ENCODE results near the gene MMRN1. TPM values are rescaled to one million over a fixed set of nuclear protein-coding genes. Genes with fewer than 3 reads are reported as not detected.

MMRN1 gene, protein sequence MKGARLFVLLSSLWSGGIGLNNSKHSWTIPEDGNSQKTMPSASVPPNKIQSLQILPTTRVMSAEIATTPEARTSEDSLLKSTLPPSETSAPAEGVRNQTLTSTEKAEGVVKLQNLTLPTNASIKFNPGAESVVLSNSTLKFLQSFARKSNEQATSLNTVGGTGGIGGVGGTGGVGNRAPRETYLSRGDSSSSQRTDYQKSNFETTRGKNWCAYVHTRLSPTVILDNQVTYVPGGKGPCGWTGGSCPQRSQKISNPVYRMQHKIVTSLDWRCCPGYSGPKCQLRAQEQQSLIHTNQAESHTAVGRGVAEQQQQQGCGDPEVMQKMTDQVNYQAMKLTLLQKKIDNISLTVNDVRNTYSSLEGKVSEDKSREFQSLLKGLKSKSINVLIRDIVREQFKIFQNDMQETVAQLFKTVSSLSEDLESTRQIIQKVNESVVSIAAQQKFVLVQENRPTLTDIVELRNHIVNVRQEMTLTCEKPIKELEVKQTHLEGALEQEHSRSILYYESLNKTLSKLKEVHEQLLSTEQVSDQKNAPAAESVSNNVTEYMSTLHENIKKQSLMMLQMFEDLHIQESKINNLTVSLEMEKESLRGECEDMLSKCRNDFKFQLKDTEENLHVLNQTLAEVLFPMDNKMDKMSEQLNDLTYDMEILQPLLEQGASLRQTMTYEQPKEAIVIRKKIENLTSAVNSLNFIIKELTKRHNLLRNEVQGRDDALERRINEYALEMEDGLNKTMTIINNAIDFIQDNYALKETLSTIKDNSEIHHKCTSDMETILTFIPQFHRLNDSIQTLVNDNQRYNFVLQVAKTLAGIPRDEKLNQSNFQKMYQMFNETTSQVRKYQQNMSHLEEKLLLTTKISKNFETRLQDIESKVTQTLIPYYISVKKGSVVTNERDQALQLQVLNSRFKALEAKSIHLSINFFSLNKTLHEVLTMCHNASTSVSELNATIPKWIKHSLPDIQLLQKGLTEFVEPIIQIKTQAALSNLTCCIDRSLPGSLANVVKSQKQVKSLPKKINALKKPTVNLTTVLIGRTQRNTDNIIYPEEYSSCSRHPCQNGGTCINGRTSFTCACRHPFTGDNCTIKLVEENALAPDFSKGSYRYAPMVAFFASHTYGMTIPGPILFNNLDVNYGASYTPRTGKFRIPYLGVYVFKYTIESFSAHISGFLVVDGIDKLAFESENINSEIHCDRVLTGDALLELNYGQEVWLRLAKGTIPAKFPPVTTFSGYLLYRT
- not detected for polyA plus RNA-seq (2013, experiment 1 of 2; ENCODE audit: insufficient read length)
- 0.04 TPM for polyA plus RNA-seq (2013, experiment 2 of 2; ENCODE audit: insufficient read length)

DNA sequence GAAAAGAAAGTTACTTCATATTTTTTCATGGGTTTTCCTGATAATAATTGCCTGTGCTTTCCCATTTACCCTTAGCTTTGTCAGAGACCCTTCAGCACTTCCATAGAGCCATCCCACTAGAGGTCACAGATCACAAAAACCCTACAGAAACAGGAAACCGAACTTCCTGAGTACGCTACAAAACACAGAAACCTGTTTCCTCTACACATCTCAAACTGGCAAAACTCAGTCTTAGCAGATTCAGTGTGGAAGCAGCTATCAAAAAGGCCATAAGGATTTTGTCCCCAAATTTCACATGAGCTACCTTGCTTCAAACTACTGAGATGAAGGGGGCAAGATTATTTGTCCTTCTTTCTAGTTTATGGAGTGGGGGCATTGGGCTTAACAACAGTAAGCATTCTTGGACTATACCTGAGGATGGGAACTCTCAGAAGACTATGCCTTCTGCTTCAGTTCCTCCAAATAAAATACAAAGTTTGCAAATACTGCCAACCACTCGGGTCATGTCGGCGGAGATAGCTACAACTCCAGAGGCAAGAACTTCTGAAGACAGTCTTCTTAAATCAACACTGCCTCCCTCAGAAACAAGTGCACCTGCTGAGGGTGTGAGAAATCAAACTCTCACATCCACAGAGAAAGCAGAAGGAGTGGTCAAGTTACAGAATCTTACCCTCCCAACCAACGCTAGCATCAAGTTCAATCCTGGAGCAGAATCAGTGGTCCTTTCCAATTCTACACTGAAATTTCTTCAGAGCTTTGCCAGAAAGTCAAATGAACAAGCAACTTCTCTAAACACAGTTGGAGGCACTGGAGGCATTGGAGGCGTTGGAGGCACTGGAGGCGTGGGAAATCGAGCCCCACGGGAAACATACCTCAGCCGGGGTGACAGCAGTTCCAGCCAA, at the start of gene MMRN1:
TSS of gene MMRN1 (plus strand) at position 206 of the 902 bp plus-strand sequence. CDS start at position 324, 118 bp downstream.
- no peak for DNase-seq

DNA sequence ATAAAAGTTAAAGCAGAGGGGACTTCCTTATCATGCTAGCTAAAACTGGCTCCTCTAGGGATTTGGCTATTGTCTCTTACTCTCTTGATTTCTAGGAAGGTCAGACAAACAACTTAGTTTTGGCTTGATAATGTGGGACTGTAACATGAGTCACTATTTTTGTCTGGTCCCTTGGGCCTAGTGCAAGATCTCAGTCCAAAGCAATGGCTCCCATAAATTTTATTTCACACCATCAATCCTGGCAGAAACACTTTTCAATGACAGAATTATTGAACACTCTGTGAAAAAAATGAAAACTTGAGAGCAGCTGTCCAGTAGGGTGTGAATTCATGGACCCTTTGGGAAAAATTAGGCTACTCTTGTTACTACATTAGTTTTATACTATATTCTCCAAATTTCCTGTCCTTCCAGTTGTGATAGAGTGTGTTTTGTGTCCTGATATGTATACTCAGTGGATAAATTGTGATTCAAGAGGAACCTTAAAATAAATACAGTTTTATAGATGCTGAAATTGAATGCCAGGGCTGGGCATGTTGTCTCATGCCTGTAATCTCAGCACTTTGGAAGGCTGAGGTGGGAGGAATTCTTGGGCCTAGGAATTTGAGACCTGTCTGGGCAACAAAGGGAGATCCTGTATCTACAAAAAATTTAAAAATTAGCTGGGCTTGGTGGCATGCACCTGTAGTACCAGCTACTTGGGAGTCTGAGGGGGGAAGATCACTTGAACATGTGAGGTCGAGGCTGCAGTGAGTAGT, 46.9 kb upstream of the MMRN1 start:
- no peak for DNase-seq

DNA sequence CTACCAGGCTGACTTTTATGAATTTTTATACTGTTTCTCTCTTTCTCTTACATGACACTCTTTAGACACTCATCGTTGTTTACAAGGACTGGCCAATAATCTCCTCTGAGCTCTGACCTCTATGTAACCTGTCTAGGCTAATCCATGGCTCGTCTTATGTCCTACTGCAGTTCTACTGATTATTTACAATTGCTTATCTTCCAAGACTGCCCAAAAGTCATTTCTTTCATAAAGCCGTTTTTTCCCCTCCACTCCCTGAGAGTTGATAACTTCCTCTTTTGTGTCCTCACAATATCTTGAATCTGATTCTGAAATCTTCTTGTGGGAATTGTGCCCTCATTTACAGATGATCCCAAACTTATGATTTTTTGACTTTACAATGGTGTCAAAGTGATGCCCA, 39.4 kb upstream of the MMRN1 start:
- no peak for DNase-seq

DNA sequence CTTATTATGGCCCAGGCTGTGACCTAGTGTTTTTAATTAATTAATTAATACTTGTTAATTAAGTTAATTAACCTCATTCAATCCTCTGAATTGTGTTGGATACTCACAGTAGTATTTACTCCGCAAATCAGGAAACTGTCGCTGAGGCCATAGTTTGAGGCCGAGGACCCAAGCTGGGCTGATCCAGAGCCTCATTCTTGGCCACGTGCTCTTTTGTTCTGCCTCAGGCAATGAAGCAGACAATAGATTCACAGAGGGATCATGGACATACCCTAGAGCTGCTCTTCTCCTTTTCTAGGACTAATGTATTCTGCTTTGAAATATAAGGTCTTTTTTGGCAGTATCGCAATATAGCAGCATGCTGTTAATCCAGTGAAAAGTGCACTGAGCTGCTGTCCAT, 33.7 kb upstream of the MMRN1 start:
- DNase-seq: no peak

DNA sequence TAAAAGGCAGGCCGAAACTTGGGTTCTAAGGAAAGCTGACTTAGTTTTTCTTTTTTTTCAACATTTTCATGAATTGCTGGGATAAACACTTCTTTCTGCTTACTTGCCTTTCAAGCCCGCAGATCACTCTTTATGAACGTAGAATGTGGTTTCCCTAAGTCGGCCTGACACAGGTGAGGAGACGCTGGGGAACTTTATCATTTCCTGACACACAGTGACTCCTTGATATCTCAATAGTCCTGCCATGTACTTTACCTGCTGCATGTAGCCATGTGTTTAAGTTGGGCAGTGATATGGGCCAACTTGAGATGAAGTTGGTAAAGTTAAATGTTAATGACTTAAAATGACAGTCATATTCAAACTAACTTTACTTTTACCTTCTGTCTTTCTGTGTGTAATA, 31.1 kb upstream of the MMRN1 start:
- DNase-seq: no peak

DNA sequence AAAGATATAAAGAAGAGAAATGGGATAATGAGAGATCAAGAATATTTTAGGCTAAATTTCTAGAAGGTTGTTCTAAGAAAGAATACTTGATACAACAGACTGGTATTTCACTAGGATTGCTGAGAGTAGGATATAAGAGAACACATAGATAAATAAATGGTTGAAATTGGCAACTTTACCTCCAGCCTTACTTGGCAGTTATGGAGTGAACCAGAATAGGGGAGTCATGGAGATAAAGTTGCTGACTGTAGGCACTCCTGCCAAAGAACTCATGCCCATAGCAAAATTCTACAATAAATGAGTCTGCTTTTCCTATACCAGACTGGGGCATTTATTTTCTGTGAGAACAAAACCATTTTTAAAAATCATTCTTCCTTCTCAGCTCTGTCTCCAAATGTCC, 26.4 kb upstream of the MMRN1 start:
- DNase-seq: no peak

DNA sequence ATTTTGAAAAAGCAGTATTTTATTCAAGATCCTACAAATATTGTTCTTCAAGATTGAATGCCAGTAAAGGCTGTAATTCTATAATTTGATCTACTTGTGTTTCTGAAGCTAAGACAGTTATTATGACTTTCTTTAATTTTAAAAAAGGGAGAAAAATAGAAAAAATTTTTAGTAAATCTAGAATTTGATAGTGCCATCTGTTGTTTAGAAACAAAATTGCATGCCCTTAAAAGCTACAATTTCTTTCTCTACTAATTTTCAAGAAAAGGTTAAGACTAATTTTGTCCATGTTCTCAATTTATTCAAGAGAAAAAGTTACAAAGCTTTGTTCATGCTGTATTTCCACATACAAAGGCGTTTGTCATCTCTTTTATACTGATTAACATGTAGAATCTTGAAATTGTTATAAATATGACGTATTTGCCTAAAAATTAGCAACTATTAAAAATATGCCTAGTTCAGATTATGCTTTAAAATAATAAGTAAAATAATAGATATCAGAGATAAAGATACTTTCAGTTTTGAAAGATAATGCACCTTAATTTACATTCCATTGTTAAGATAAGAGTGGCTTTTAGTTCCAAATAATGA, 25.6 kb upstream of the MMRN1 start:
- DNase-seq: no peak

DNA sequence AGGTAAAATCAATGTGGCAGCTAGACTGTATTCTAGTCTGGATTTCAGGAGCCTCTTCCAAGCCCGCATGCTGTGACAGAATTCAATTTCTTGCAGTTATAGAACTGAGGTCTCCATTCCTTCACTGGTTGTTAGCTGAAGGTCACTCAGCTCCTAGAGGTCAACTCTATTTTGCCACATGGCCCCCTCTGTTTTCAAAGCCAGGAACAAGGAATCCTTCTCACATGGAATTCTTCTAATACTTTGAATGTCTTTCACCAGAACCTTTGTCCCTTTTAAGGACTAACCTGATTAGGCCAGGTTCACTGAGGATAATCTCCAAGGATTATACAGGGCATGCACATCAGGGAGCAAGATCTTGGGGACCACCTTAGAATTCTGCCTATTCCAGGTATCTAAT, 23.4 kb upstream of the MMRN1 start:
- DNase-seq: no peak

DNA sequence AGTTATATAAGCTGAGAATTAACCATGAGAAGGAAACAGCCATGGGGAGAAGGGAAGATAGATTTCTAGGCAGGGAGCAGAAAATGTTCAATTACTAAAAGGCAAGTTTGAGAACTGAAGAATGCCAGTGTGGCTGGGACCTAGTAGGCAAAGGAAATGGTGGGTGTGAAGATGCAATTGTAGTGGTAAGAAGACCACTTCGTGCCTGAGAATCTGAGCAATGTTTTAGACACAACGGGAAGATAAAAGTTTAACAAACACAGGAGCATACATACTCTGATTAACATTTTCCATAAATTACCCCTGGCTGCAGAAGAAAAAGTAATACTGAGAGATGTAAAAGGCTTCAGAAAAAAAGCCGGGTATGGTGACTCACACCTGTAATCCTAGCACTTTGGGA, 18.1 kb upstream of the MMRN1 start:
- no peak for DNase-seq

DNA sequence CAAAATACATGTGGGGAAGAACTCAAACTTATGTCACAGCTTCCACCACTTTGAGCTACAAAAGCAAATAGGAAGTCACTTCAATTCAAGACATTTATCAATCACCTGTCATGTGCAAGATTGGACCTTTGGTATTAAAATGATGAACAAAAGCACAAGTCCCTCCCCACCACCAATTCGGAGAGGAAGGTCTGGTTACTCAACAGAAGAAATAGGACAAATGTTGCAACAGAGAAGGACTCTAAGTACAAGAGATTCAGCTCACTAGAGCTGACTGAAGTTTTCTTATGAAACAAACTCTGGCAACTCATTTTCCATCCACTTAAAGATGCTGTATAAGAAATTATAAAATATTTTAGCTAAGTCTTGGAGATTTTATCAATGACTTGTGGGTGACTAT, 16.0 kb upstream of the MMRN1 start:
- no peak for DNase-seq

DNA sequence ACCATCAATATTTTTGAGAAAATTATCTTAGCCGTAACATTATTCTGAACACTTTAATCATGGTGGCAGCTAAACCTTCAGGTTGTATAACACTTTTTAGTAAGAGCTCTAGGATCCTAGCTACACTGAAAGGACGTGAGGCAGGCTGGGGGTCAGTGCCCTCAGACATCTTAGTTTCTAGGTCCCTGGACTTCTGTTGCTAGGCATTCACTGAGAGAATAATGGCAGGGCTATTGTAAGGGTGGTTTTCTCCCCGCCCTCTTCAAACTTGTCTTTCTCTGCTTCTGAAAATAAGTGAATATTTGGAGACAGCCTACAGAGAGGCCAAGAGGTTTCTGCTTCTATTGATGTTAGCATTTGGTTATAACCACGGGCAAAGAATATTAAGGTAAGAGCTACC, 15.4 kb upstream of the MMRN1 start:
- no peak for DNase-seq

DNA sequence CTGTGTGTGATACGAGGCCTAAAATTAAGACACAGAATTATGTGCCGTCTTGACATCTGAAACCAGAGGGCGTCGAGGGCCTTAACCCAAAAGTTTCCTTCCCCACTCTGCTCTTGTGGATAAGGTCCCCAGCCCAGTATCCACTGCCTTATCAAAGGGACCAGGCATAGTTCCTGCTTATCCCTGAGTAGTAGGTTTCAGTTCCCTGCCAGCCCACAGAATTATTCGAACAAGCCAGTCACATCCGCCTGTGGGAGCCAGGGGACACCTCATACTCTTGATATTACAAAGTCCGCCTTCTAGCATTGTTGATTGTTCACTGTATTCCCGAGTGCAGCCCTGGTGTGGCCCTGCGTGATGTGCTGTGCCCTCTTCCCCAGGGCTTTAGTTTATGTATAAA, 5.4 kb upstream of the MMRN1 start:
- no peak for DNase-seq

DNA sequence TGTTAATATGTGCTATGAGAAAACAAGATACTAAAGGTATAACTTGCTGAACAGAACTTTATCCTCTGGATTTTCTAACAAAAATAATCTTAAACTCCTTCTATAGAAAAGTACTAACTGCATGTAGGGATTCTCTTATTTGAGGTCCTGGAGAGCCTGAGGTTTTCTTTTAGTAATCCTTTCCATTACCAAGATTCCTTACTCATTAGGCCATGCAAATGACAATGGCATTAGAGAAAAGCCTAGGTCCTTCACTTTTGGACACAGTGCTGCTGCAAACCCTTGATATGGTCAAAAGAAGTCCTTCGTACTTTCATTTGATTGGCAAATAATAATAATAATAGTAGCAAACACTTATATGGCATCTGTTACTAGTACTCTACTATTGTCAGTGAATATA, 3.2 kb downstream of the MMRN1 start:
- DNase-seq: no peak

DNA sequence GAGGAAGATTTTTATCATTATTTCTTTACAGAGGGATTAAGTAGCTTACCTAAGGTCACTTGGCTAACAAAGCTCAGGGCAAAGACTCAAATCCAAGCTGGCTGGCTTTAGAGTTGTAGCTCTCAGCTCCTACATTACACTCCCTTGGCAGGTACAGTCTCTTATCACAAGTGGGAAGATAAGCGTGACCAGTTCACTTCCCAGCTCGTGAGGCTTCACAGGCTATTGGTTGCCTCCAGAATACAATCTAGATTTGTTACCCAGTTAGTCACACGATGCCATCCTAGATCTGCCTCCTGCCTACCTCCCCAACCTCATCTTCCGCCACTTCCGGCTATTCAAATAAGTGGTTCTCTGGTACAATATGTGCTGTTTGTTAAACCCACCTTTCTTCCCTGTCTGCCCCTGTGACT, 3.7 kb downstream of the MMRN1 start:
- no peak for DNase-seq

DNA sequence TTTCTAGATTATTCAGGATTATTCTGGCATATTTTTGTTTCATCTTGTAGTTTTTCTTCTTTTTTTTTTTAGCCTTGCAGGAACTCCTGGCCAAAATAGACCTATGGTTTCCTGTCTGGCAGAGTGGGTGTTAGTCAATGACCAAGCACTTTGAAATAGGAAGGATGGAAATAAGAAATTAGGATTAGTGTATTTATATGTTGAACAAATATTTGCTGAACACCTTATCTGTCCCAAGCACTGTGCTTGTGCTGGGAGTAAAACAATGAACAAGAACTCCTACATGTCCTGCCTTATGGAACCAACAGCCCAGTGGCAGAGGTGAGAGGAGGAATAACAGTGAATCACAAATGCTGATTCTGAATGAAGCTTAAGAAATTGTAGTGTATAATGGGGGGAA, 4.5 kb downstream of the MMRN1 start:
- no peak for DNase-seq

DNA sequence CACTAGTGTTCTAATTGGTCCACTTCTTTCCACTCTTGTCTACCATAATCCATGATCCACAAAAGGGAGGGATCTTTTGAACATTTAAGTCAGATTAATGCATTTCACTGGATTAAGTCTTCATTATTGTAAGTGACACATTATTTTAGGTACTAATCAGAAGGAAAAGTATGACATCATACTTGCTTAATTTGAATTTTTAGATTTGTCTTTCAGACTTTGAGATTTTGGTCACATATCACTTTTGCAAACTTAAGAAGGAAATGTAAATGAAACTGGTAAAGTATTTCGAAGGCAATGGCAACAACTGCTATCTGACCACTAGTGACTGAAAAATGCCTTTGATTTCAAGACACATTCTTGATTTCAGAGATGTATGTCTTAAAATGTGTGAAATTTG, 5.2 kb downstream of the MMRN1 start:
- no peak for DNase-seq

DNA sequence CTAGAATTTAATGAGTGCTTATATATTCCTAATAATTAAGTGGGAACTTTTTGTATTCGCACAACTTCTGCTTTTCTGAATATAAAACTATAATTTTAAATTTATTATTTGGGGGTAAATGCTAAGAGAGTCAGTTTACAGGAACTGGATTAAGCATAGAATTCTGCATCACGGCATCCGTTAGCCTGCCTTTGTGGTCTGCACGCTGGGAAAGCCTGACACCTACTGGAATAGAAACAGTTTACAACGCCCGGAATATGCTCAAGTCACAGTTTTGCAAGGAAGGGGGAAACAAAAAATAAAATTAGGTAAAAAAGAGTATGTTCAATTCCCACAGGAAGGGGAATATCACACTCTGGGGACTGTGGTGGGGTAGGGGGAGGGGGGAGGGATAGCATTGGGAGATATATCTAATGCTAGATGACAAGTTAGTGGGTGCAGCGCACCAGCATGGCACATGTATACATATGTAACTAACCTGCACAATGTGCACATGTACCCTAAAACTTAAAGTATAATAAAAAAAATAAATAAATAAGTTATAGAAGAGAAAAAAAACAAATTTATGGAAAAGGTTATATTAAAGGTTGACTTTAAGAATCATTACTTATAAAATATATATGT, 7.3 kb downstream of the MMRN1 start:
- peak; percentile 50 for DNase-seq

DNA sequence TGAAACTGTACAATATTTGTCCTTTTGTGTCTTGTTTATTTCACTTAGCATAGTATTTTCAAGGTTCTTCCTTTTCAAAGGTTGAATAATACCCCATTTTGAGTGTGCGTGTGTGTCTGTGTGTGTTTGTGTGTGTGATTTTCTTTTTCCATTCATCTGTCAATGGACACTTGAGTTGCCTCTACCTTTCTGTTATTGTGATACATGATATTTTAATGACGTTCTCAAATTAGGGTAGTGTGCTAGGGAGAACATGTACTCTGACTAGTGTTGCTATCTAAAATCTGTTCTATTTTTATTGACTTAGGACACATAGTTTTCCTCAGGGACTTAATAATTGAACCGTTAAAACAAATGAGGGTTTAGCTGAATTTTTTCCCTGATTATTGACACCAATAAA, 9.9 kb downstream of the MMRN1 start:
- DNase-seq: no peak

DNA sequence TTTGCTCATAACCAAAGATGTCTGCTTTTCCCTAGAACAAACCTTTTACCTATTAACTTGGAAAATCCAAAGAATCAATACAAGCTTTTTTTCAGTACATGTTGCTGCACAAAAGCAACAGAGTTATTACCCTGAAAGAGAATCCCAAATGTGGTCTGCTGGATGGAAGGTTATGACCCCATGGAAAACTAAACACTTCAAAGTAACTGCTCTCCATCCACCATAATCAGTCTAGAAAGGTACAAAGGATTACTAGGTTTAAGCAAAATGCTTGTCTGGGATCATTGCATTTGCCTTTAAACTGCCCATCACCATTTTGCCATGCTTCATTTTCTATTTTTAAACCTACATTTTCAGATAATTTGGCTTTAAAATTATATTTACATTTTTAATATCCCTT, 11.7 kb downstream of the MMRN1 start:
- no peak for DNase-seq
